ENCODE measurements around the gene JARID2. TPM values are rescaled to one million over a fixed set of nuclear protein-coding genes. Genes with fewer than 3 reads are reported as not detected.

JARID2 gene
- total RNA-seq, 1 experiment from 2014 or later = 21.0 TPM

- intact Hi-C loops (cut with micrococcal nuclease) = no loop called here
- H3K9me3 Mint-ChIP-seq (ENCODE audit: unreplicated experiment) = no peaks in the 10 kb centered on the region
- TF ChIP-seq CTCF (IDR thresholded peaks at IDR 0.05; ENCODE audit: unreplicated experiment) = no peak
- no peak for DNase-seq (ENCODE audit: unreplicated experiment)
- H3K27me3 Mint-ChIP-seq (ENCODE audit: insufficient read depth, unreplicated experiment) = no peaks in the 10 kb centered on the region
- H3K4me1 Mint-ChIP-seq (ENCODE audit: insufficient read depth, unreplicated experiment) = no peaks in the 10 kb centered on the region
- no TSS peak for BruUV-seq (replicated peaks)
- POLR2A ChIA-PET = no interaction called here
- H3K27ac Mint-ChIP-seq (ENCODE audit: low read depth, unreplicated experiment) = no peak overlapping the region
- H3K4me3 Mint-ChIP-seq (ENCODE audit: unreplicated experiment) = no peak overlapping the region
- no peaks in the 10 kb centered on the region for H3K36me3 Mint-ChIP-seq (ENCODE audit: insufficient read depth, unreplicated experiment)
- CTCF ChIA-PET = no interaction called here
Measured at GRCh38 chr6:15227827-15228318, 18.0 kb upstream of the JARID2 start.

- Mint-ChIP-seq H3K9me3 (ENCODE audit: unreplicated experiment) (no peaks in the 10 kb centered on the region), H3K27me3 (ENCODE audit: insufficient read depth, unreplicated experiment) (no peaks in the 10 kb centered on the region), H3K36me3 (ENCODE audit: insufficient read depth, unreplicated experiment) (no peaks in the 10 kb centered on the region), H3K27ac (ENCODE audit: low read depth, unreplicated experiment) (no peak overlapping the region), H3K4me1 (ENCODE audit: insufficient read depth, unreplicated experiment) (no peaks in the 10 kb centered on the region), H3K4me3 (ENCODE audit: unreplicated experiment) (no peak overlapping the region)
- ChIA-PET POLR2A (no interaction called here), CTCF (interaction anchor here (0.6 kb wide), 1 partner anchor 1027 kb away, joined by 4 read pairs; no protein-coding TSS in a partner anchor)
- intact Hi-C loops (cut with micrococcal nuclease) = no loop called here
- TF ChIP-seq CTCF (IDR thresholded peaks at IDR 0.05; ENCODE audit: unreplicated experiment) = no peak
- no TSS peak for BruUV-seq (replicated peaks)
- DNase-seq (ENCODE audit: unreplicated experiment) = no peak
Measured at GRCh38 chr6:15230827-15231226, 15.0 kb upstream of the JARID2 start.

- no peak for DNase-seq (ENCODE audit: unreplicated experiment)
- H3K27me3 Mint-ChIP-seq (ENCODE audit: insufficient read depth, unreplicated experiment) = no peaks in the 10 kb centered on the region
- no peak overlapping the region for H3K27ac Mint-ChIP-seq (ENCODE audit: low read depth, unreplicated experiment)
Measured at GRCh38 chr6:15232836-15233510, 12.9 kb upstream of the JARID2 start.

More at GRCh38 chr6:15232836-15233510, 12.9 kb upstream of the JARID2 start:
- H3K4me3 Mint-ChIP-seq (ENCODE audit: unreplicated experiment) = no peak overlapping the region
- POLR2A ChIA-PET = no interaction called here
- BruUV-seq (replicated peaks) = no TSS peak
- TF ChIP-seq CTCF (IDR thresholded peaks at IDR 0.05; ENCODE audit: unreplicated experiment) = no peak
- intact Hi-C loops (cut with micrococcal nuclease) = no loop called here
- H3K36me3 Mint-ChIP-seq (ENCODE audit: insufficient read depth, unreplicated experiment) = no peaks in the 10 kb centered on the region
- H3K4me1 Mint-ChIP-seq (ENCODE audit: insufficient read depth, unreplicated experiment) = no peaks in the 10 kb centered on the region
- no peaks in the 10 kb centered on the region for H3K9me3 Mint-ChIP-seq (ENCODE audit: unreplicated experiment)
- CTCF ChIA-PET = interaction anchor here (1.1 kb wide), 1 partner anchor 1324 kb away, joined by 3 read pairs; no protein-coding TSS in a partner anchor
